ENCODE data around the gene GRIN2B. TPM values are rescaled to one million over a fixed set of nuclear protein-coding genes. Genes with fewer than 3 reads are reported as not detected.

Gene GRIN2B
- total RNA-seq (2022; extraction: Qiagen RNA extraction; ENCODE audit: low read depth) = 4.0 to 5.1 TPM (median 4.8 TPM) in 5 replicates

DNA sequence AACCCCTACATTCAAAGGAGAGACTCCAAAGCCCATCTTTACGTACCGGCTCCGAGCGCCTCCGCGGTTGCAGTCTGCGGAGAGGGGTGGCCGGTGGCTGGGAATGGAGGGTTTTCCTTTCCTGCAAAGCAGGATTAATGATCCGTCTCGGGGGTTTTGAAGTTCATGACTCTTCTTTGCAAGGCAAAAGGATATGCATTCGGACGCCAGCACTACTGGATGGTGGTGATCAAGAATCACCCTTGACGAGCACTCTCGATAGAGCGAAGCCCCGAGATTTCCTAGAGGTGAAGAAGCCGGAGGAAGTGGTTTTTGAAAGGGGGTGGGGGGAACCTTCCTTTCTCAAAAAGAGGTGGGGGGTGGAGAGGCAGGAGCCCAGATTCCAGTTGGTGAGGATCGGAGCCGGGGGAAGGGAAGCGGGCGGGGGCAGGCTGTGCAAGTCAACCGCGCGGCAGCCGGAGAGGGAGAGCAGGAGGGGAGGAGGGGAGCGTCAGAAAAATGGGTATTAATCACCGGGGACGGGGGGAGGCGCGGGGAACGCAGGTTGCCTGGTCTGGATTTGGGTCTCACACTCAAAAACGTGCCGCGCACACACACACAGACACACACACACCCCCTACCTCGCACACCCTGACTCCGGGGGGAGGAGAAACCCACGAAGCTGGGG, at the start of gene GRIN2B:
Gene GRIN2B, minus strand, starts transcription at position 307 of the 667 bp plus-strand sequence. CDS start 115,394 bp downstream, outside the sequence.

Measured in A549 treated with DMSO at 1 μM for 4 hours (cell line).